HT-29 (cell line): Measurements from ENCODE around the gene TNS3. TPM values are rescaled to one million over a fixed set of nuclear protein-coding genes. Genes with fewer than 3 reads are reported as not detected.

Experiments used
- DNase-seq: peaks from one replicate; pipeline ENCODE4 v3.0.0-alpha.2; 2015; ENCODE audit warnings: low spot score
- total RNA-seq: library from RNA; depleted of rRNA; stranded (reverse); fragments of >200 nt; shearing (Covaris generic); gene quantifications from 2 replicates; pipeline ENCODE4 v1.2.3, GENCODE V29; 2014

The TNS3 gene
- total RNA-seq, 1 experiment from 2014 or later, result 45.2 TPM

DNA sequence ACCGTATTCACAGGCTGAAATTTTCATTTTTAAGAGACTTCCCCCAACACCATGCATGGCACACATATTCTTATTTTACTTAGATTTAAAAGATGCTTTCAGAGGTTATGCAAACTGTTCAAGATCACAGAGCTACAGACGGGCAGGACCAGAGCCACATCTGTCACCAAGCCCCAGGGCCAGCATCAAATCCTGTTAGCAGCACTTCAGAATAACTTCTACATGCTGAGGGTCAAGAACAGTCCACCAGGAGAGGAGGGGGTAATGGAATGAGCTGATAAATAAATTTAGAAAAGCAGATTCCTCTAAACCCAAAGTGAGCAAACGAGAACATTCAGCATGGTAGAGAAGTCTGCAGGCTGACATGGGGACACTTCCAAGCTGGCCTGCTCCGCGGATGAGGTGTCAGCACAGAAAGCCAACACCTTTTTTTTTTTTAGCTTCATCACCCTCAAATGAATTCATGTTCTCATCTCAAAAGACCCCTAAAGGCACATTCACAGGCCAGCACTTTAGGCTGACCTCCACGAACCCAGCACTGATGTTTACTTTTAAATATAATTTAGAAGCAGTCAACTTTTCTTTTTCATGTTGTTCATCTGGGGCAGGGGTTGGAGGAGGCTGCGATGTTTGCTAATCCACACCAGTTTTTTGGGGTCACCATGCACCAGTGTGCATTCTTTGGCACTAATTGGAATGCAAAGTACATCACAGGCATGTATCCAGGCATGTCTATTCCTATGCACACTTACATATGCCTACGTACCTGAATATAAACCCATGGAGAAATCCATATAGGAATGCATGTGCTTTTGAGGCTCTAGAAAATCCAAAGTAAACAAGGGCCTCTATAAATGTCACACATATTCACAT lies 249.0 kb downstream of the TNS3 start:
- no peak for DNase-seq

DNA sequence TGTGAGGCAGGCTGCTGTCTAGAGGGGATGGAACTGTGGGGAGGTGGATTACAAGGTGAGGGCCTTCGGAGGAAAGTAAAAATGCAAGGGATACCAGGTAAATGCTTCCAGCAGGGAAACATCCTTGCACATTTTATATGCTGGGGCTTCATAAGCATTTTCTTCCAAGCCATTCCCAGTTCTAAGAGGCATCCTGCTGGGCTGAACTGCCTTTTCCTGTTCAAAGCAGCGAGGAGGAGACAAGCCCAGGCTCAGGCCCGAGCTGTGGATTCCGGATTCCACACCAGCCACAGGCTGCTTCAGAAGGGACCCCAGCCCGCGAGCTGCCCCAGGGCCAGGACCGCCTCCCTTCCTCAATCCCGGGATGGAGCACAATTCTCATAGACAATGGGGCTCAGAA lies 249.7 kb downstream of the TNS3 start:
- no peak for DNase-seq

DNA sequence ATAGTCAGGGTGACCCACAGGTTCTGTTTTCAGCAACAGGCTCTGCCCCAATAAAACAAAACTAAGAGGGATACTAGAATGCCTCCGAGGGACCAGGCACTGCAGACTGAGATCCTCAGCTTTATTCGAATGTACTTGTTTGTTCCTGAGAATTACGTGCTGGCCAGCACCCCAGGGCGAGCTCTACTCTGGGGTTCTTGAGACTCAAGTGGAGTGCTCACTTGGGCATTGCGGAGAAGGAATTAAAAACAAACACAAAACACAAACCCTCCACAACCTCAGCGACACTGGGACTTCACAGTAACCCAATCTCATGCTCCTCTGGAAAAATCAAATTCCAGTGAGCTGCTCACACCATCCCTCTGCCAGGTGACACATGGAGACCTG lies 250.7 kb downstream of the TNS3 start:
- DNase-seq, result no peak

- no peak for DNase-seq
Measured at GRCh38 chr7:47330561-47331178, 251.2 kb downstream of the TNS3 start.

- DNase-seq, result no peak
Measured at GRCh38 chr7:47330026-47330425, 251.9 kb downstream of the TNS3 start.

- DNase-seq, result no peak
Measured at GRCh38 chr7:47329320-47329926, 252.5 kb downstream of the TNS3 start.

- no peak for DNase-seq
Measured at GRCh38 chr7:47328392-47329319, 253.3 kb downstream of the TNS3 start.

- peak; percentile 40 for DNase-seq
Measured at GRCh38 chr7:47327698-47328391, 254.1 kb downstream of the TNS3 start.

DNA sequence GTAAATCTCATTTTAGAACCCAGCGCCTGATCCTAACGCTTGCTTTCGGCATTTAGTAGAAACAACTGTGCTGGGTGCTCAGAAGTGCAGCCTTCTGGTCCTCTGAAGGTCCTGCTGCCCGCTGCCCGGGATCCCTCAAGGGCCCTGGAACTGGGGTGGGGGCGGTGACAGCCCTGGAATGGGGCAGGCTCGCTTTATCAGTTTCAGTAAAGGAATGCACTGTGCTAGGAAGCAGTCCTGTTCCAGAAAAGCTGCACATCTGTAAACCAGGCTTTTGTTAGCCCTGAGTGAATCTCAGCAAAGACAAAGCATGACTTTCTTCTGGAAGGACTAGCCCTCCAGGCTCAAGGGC lies 254.6 kb downstream of the TNS3 start:
- no peak for DNase-seq

- no peak for DNase-seq
Measured at GRCh38 chr7:47326808-47327207, 255.1 kb downstream of the TNS3 start.

DNA sequence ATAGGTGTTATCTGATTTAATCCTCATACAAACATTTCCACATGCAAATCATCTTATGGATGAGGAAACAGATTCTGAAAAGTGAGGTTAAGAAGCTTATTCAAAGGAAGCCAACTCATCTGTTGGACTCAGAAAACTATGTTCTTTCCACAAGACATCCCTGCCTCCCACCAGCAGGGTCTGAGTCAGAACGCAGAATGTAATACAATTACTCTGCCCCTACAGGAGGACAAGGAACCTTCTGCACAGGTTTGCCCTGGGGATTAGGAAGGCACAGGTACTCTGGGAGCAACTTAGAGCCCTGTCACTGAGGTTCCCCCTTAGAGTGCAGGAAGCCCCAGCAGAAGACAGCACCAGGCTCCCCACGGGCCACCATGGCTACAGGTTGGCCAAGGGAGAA lies 255.7 kb downstream of the TNS3 start:
- peak; percentile 11 for DNase-seq

GRCh38 chr7:47325337-47325736 lies 256.6 kb downstream of the TNS3 start:
- no peak for DNase-seq

- DNase-seq, result no peak
Measured at GRCh38 chr7:47323904-47324303, 258.0 kb downstream of the TNS3 start.

GRCh38 chr7:47322731-47323130 lies 259.2 kb downstream of the TNS3 start:
- DNase-seq, result no peak

DNA sequence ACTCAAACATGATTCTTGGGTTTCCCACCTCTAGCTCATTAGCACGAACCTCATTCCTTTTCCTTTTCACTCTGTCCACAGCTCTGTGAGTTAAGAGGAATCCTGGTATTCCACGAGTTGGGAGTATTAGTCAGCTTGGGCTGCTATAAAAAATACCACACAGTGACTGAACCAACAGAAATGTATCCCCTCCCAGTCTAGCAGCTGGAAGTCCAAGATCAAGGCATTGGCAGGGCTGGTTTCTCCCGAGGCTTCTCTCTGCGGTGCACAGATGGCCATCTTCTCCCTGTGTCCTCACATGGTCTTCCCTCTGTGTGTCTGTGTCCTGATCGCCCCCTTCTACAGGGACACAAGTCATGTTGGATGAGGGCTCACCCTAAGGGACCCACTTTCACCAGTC lies 261.6 kb downstream of the TNS3 start:
- no peak for DNase-seq

GRCh38 chr7:47318395-47319182 lies 263.3 kb downstream of the TNS3 start:
- DNase-seq, result no peak

DNA sequence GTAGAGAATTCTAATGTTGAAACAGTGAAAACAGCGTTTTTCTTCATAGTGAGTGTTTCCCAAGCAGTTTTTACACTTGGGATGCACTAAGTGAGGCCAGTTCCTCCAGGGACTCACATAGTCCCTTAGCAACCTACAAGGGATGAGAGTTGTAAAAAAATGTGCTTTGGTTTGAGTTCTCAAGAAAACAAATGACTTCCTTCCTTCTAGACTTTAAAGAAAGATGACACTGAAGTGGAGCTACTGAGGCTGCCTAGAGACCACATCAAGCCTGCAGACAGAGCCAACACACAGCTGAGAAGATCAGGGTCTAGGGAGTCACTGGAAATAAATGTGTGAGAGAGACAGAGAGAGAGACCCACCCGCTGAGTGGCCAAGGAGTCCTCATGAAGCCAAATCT lies 264.4 kb downstream of the TNS3 start:
- DNase-seq, result no peak

GRCh38 chr7:47314728-47315607 lies 266.9 kb downstream of the TNS3 start:
- DNase-seq, result no peak

DNA sequence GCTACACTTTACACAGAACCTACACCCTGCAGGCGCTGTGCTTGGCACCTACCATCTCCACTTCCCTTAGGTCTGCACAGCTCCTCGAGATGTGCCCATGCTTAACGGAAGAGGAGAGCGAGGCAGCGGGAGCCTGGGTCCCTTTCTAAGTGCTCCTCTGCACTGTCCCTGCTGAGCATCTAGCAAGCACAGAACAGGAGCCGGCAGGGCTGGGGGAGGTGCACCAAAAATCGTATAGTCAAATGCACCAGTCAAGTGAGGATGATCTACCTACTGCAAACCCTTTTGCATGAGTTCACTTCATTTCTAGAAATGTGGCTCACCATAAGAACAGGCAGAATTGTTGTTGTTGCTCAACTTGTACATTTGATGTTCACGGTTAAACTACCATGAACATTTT lies 267.7 kb downstream of the TNS3 start:
- no peak for DNase-seq
